ENCODE data around the gene KCNH2.

DNA sequence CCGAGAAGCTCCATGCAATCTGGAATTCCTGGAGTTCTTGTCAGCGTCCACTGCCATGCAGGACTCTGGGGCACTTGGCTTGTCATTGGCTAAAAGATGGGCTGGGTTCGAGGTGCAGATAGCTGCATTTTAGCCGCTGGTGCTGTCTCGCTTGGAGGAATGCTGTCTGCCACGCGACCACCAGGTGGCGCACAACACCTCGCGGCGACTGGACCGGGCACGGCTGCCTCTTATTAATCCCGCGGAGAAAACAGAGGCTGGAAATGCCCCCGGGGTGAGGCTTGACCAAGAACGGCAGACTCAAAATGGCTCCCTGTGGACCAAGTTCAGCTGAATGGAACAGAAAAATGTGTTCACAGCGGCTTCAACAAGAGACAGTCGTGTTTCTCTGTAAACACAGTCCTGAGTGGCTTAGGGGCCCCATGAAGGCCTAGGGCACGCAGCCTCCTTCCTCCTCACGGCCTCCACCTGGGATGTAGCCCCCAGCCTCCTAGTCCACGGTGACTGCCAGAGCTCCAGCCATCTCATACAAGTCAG, 79.6 kb downstream of the KCNH2 start:
- TF ChIP-seq POLR2A (IDR thresholded peaks at IDR 0.05; ENCODE audit: low read depth, low read length) (no peak), PAX5 (IDR thresholded peaks at IDR 0.05; ENCODE audit: insufficient read depth, low read length, severe bottlenecking) (no peak), POLR2AphosphoS5 (IDR thresholded peaks at IDR 0.05; ENCODE audit: low read depth, low read length) (no peak), TAF1 (IDR thresholded peaks at IDR 0.05; ENCODE audit: low read depth, low read length) (no peak), SPI1 (IDR thresholded peaks at IDR 0.05; ENCODE audit: low read depth, low read length) (no peak)
